RWPE1 (cell line): ENCODE data around the gene CCNH.

ENCODE experiments used
- CTCF ChIA-PET: fragments of 350-600 bp; sonication (Branson Sonifier 250); formaldehyde crosslinking; extraction: SDS; loops from one replicate; lab custom pipeline; 2021; lab: Yijun Ruan, JAX
- POLR2A ChIA-PET: fragments of 400-600 bp; formaldehyde crosslinking; extraction: SDS; loops from one replicate; lab custom pipeline; 2020; ENCODE audit warnings: antibody characterized with exemption; ENCODE audit not compliant: low non-redundant PET; lab: Yijun Ruan, JAX
- DNase-seq: peaks from one replicate; pipeline ENCODE4 v3.0.0; 2012; ENCODE audit warnings: low spot score
- H3K27ac ChIP-seq: fragments of 450-650 bp; 2 replicates; pipeline ENCODE4 v1.5.1; 2017
- TF ChIP-seq, protein P1 (sequence below): fragments of 450-650 bp; conservative IDR thresholded peaks from 2 replicates; pipeline ENCODE4 v1.5.1; 2017; ENCODE audit warnings: low read depth, mild to moderate bottlenecking

CCNH gene

DNA sequence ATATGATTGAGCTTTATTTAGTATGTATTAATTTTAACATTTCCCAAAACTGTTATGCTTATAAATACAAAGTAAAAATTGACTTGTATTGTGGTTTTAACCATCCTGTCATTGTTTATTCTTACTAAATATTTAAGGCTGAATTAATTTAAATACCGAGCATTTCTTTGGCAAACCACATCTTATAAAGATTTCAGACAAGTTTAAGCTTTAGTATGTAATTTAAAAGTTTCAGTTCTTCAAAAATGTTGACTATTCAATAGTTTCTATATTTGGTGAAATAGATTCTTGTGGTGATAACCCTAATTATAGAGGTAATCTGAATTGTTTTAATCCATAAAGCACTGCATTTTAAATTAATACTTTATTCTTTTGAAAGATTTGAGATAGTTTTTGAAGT, 65.5 kb downstream of the CCNH start:
- POLR2A ChIA-PET, result no interaction called here
- H3K27ac ChIP-seq, result no peak overlapping the region
- DNase-seq, result no peak
- TF ChIP-seq, protein P1, sequence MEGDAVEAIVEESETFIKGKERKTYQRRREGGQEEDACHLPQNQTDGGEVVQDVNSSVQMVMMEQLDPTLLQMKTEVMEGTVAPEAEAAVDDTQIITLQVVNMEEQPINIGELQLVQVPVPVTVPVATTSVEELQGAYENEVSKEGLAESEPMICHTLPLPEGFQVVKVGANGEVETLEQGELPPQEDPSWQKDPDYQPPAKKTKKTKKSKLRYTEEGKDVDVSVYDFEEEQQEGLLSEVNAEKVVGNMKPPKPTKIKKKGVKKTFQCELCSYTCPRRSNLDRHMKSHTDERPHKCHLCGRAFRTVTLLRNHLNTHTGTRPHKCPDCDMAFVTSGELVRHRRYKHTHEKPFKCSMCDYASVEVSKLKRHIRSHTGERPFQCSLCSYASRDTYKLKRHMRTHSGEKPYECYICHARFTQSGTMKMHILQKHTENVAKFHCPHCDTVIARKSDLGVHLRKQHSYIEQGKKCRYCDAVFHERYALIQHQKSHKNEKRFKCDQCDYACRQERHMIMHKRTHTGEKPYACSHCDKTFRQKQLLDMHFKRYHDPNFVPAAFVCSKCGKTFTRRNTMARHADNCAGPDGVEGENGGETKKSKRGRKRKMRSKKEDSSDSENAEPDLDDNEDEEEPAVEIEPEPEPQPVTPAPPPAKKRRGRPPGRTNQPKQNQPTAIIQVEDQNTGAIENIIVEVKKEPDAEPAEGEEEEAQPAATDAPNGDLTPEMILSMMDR, result no peak
- CTCF ChIA-PET, result interaction anchor here (0.5 to 0.9 kb wide), 3 partner anchors 12 to 277 kb away, joined by 3 read pairs; no protein-coding TSS in a partner anchor
